ENCODE results near the gene ADAMTS2.

Gene ADAMTS2

GRCh38 chr5:179228341-179229121 is 116.7 kb downstream of the ADAMTS2 start:
- TF ChIP-seq RAD21 (IDR thresholded peaks at IDR 0.05; ENCODE audit: low read depth) (no peak), FOXM1 (IDR thresholded peaks at IDR 0.05; ENCODE audit: borderline replicate concordance, low read depth) (no peak), EP300 (IDR thresholded peaks at IDR 0.05; ENCODE audit: borderline replicate concordance) (no peak), USF1 (IDR thresholded peaks at IDR 0.05) (no peak), NFIC (IDR thresholded peaks at IDR 0.05) (no peak), TAF1 (IDR thresholded peaks at IDR 0.05; ENCODE audit: low read depth) (no peak), EGR1 (IDR thresholded peaks at IDR 0.05) (no peak), TCF12 (IDR thresholded peaks at IDR 0.05; ENCODE audit: low read depth) (no peak), MAX (IDR thresholded peaks at IDR 0.05) (no peak), TEAD4 (IDR thresholded peaks at IDR 0.05) (no peak), CEBPB (IDR thresholded peaks at IDR 0.05) (no peak), REST (IDR thresholded peaks at IDR 0.05; ENCODE audit: low read depth) (no peak), CREB1 (IDR thresholded peaks at IDR 0.05; ENCODE audit: low read depth) (no peak)

GRCh38 chr5:179227580-179228311 is 117.5 kb downstream of the ADAMTS2 start:
- TF ChIP-seq YY1 (IDR thresholded peaks at IDR 0.05; ENCODE audit: low read depth): no peak
- no peak for TF ChIP-seq TAF1 (IDR thresholded peaks at IDR 0.05; ENCODE audit: low read depth)
- TF ChIP-seq TEAD4 (IDR thresholded peaks at IDR 0.05): no peak
- TF ChIP-seq CREB1 (IDR thresholded peaks at IDR 0.05; ENCODE audit: low read depth): no peak
- no peak for TF ChIP-seq FOXM1 (IDR thresholded peaks at IDR 0.05; ENCODE audit: borderline replicate concordance, low read depth)
- TF ChIP-seq RAD21 (IDR thresholded peaks at IDR 0.05; ENCODE audit: low read depth): no peak
- no peak for TF ChIP-seq EP300 (IDR thresholded peaks at IDR 0.05; ENCODE audit: borderline replicate concordance)
- no peak for TF ChIP-seq MAX (IDR thresholded peaks at IDR 0.05)
- no peak for TF ChIP-seq EGR1 (IDR thresholded peaks at IDR 0.05)
- TF ChIP-seq TCF12 (IDR thresholded peaks at IDR 0.05; ENCODE audit: low read depth): no peak
- TF ChIP-seq ZBTB7A (IDR thresholded peaks at IDR 0.05; ENCODE audit: low read depth): no peak
- TF ChIP-seq REST (IDR thresholded peaks at IDR 0.05; ENCODE audit: low read depth): no peak
- TF ChIP-seq USF1 (IDR thresholded peaks at IDR 0.05): no peak

GRCh38 chr5:179227229-179227579 is 118.1 kb downstream of the ADAMTS2 start:
- TF ChIP-seq MAX (IDR thresholded peaks at IDR 0.05): no peak
- TF ChIP-seq CEBPB (IDR thresholded peaks at IDR 0.05): no peak
- TF ChIP-seq EP300 (IDR thresholded peaks at IDR 0.05; ENCODE audit: borderline replicate concordance): no peak
- no peak for TF ChIP-seq TAF1 (IDR thresholded peaks at IDR 0.05; ENCODE audit: low read depth)
- TF ChIP-seq ZBTB7A (IDR thresholded peaks at IDR 0.05; ENCODE audit: low read depth): no peak
- no peak for TF ChIP-seq REST (IDR thresholded peaks at IDR 0.05; ENCODE audit: low read depth)
- no peak for TF ChIP-seq TCF12 (IDR thresholded peaks at IDR 0.05; ENCODE audit: low read depth)
- TF ChIP-seq USF1 (IDR thresholded peaks at IDR 0.05): no peak
- TF ChIP-seq CREB1 (IDR thresholded peaks at IDR 0.05; ENCODE audit: low read depth): no peak
- TF ChIP-seq FOXM1 (IDR thresholded peaks at IDR 0.05; ENCODE audit: borderline replicate concordance, low read depth): no peak
- TF ChIP-seq YY1 (IDR thresholded peaks at IDR 0.05; ENCODE audit: low read depth): no peak
- TF ChIP-seq RAD21 (IDR thresholded peaks at IDR 0.05; ENCODE audit: low read depth): no peak
- no peak for TF ChIP-seq TEAD4 (IDR thresholded peaks at IDR 0.05)
- TF ChIP-seq EGR1 (IDR thresholded peaks at IDR 0.05): no peak
- no peak for TF ChIP-seq NFIC (IDR thresholded peaks at IDR 0.05)
